Measurements from ENCODE around the gene RPL13A. TPM values are rescaled to one million over a fixed set of nuclear protein-coding genes. Genes with fewer than 3 reads are reported as not detected.

The RPL13A gene
- total and polyA plus RNA-seq, 9 of the 15 experiments (the other 6 are each of a cell fraction or from before 2014, with no cell fraction given), result 1,744 to 5,482 (median 2,949) TPM

DNA sequence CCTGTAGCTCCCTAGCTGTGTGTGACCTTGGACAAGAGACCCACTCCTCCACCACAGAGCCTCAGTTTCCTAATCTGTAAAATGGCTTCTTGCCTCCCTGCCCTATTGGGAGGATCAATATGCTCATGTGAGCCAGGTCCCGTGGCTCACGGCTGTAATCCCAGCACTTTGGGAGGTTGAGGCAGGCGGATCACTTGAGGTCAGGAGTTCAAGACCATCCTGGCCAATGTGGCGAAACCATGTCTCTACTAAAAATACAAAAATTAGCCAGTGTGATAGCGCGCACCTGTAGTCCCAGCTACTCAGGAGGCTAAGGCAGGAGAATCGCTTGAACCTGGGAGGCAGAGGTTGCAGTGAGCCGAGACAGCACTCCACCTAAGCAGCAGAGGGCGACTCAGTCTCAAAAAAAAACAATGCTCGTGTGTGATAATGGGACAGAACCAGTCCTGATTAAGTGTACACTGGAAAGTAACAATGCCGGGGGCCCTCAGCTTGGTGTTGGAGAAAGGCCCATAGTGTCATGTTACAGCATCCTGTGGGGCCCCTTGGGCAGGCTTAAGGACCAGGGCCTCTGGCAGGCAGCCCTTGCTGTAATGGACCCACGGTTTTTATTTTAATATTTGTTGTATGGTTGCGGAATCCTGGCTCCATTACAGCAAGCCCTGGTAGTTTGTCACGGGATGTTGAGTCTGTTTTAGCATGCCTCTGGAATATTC, 15.6 kb downstream of the RPL13A start:
- DNase-seq (ENCODE audit: extremely low read depth in 1 of 4, low spot score in 3 of 4), result peak in 3 of 4 experiments; percentile 24 to 81 (median 56)
- POLR2A ChIA-PET, result interaction anchor here (0.6 to 1.3 kb wide), 2 partner anchors 16 to 43 kb away, joined by 3 to 4 read pairs; partner anchors contain the start of gene RPL13A
- TF ChIP-seq, protein P1, sequence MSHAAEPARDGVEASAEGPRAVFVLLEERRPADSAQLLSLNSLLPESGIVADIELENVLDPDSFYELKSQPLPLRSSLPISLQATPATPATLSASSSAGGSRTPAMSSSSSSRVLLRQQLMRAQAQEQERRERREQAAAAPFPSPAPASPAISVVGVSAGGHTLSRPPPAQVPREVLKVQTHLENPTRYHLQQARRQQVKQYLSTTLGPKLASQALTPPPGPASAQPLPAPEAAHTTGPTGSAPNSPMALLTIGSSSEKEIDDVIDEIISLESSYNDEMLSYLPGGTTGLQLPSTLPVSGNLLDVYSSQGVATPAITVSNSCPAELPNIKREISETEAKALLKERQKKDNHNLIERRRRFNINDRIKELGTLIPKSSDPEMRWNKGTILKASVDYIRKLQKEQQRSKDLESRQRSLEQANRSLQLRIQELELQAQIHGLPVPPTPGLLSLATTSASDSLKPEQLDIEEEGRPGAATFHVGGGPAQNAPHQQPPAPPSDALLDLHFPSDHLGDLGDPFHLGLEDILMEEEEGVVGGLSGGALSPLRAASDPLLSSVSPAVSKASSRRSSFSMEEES (CRISPR knock-in tag; IDR thresholded peaks at IDR 0.05), result no peak
- TF ChIP-seq, protein P2, sequence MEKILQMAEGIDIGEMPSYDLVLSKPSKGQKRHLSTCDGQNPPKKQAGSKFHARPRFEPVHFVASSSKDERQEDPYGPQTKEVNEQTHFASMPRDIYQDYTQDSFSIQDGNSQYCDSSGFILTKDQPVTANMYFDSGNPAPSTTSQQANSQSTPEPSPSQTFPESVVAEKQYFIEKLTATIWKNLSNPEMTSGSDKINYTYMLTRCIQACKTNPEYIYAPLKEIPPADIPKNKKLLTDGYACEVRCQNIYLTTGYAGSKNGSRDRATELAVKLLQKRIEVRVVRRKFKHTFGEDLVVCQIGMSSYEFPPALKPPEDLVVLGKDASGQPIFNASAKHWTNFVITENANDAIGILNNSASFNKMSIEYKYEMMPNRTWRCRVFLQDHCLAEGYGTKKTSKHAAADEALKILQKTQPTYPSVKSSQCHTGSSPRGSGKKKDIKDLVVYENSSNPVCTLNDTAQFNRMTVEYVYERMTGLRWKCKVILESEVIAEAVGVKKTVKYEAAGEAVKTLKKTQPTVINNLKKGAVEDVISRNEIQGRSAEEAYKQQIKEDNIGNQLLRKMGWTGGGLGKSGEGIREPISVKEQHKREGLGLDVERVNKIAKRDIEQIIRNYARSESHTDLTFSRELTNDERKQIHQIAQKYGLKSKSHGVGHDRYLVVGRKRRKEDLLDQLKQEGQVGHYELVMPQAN (IDR thresholded peaks at IDR 0.05; ENCODE audit: borderline replicate concordance), result no peak
- TF ChIP-seq TEAD1 (CRISPR knock-in tag; IDR thresholded peaks at IDR 0.05) (no peak), ZNF561 (CRISPR knock-in tag; conservative IDR thresholded peaks at IDR 0.05) (no peak), HDGF (IDR thresholded peaks at IDR 0.05) (0 out of 2 replicates have a peak, but pooled peaks have one; percentile 52), ZNF41 (CRISPR knock-in tag; conservative IDR thresholded peaks at IDR 0.05) (no peak), CTBP1 (IDR thresholded peaks at IDR 0.05; ENCODE audit: borderline replicate concordance) (peak; percentile 17; the same call in 1 of the 2 replicates), SOX6 (IDR thresholded peaks at IDR 0.05) (peak; percentile 83), ADNP (tag; IDR thresholded peaks at IDR 0.05) (peak; percentile 12; the same call in 1 of the 2 replicates), ZNF384 (IDR thresholded peaks at IDR 0.05; ENCODE audit: low read depth, low read length) (peak; percentile 57), POLR3G (IDR thresholded peaks at IDR 0.05; ENCODE audit: extremely low read depth, insufficient read length, insufficient replicate concordance) (no peak)

More for the DNA sequence above, 15.6 kb downstream of the RPL13A start:
- no peak overlapping the region for H3K27ac ChIP-seq (ENCODE audit: extremely low read depth, low read depth, low read length)
- FAIRE-seq (peak; percentile 89), ATAC-seq (peak; percentile 73)
- H3K79me2 ChIP-seq (ENCODE audit: control insufficient read depth, insufficient read depth, low read length), result peaks cover 13% of the 10 kb centered on the region
- H2AFZ ChIP-seq (ENCODE audit: low read depth, low read length), result peak overlapping the region; percentile 85
- no TSS peak for BruUV-seq (replicated peaks)
- CTCF ChIA-PET (ENCODE audit: low intra/inter-chr PET ratio), result interaction anchor here (0.7 to 2.2 kb wide), 5 partner anchors 29 to 173 kb away, joined by 3 to 14 read pairs (median 4); partner anchors contain the start of gene FLT3LG
- H3K36me3 ChIP-seq (ENCODE audit: control insufficient read depth, insufficient read depth, low read length), result peaks cover 22% of the 10 kb centered on the region
- peaks cover 7% of the 10 kb centered on the region for H3K9me1 ChIP-seq (ENCODE audit: control insufficient read depth, insufficient read depth, low read length)
- no peak overlapping the region for H3K4me3 ChIP-seq
- peak overlapping the region; percentile 31; the same call in 1 of the 2 replicates for H3K4me2 ChIP-seq (ENCODE audit: insufficient read depth, low read length)
- no peaks in the 10 kb centered on the region for H3K9me3 ChIP-seq (replicated peaks; ENCODE audit: control insufficient read depth, insufficient read depth, low read depth, low read length)
- intact Hi-C loops (cut with micrococcal nuclease), result loop anchor here (1.0 kb wide), 2 partner anchors 29 to 175 kb away; partner anchors contain the start of gene FLT3LG
- H4K20me1 ChIP-seq (replicated peaks; ENCODE audit: control insufficient read depth, insufficient read depth, low read length), result peaks cover 23% of the 10 kb centered on the region
- H3K27me3 ChIP-seq (ENCODE audit: control insufficient read depth in 2 of 2, insufficient read depth in 2 of 2, low read length in 2 of 2), result no peaks in the 10 kb centered on the region
- 0 out of 4 replicates have a peak overlapping the region, but pooled peaks of 1 of the 2 experiments have one; percentile 16 for H3K9ac ChIP-seq (ENCODE audit: insufficient read depth in 1 of 2, low read depth in 2 of 2, low read length in 2 of 2)
- in situ Hi-C loops (cut with MboI), result no loop called here
- WGBS (ENCODE audit: insufficient coverage, low coverage, missing lambda C conversion rate), result 28% methylated on average over 14 of the region's 14 CpGs
- H3K4me1 ChIP-seq (replicated peaks in 1 of 2; ENCODE audit: control insufficient read depth in 2 of 2, insufficient read depth in 2 of 2, low read length in 2 of 2), result peaks cover 29 to 36% of the 10 kb centered on the region in 2 experiments; a peak in 4 of 5 replicates
